HG03565 (cell line): Measurements from ENCODE around the gene TAS1R1.

Experiments used
- ATAC-seq: cut with Tn5 transposase; IDR thresholded peaks from one replicate; pipeline ENCODE4 v1.9.1; 2021; ENCODE audit warnings: mild to moderate bottlenecking, moderate library complexity; ENCODE audit not compliant: unreplicated experiment

The TAS1R1 gene

GRCh38 chr1:6554907-6555778 is at the start of gene TAS1R1:
Gene TAS1R1 (plus strand): TSS chr1:6555307. CDS start chr1:6555374, 67 bp downstream.
- ATAC-seq = no peak

DNA sequence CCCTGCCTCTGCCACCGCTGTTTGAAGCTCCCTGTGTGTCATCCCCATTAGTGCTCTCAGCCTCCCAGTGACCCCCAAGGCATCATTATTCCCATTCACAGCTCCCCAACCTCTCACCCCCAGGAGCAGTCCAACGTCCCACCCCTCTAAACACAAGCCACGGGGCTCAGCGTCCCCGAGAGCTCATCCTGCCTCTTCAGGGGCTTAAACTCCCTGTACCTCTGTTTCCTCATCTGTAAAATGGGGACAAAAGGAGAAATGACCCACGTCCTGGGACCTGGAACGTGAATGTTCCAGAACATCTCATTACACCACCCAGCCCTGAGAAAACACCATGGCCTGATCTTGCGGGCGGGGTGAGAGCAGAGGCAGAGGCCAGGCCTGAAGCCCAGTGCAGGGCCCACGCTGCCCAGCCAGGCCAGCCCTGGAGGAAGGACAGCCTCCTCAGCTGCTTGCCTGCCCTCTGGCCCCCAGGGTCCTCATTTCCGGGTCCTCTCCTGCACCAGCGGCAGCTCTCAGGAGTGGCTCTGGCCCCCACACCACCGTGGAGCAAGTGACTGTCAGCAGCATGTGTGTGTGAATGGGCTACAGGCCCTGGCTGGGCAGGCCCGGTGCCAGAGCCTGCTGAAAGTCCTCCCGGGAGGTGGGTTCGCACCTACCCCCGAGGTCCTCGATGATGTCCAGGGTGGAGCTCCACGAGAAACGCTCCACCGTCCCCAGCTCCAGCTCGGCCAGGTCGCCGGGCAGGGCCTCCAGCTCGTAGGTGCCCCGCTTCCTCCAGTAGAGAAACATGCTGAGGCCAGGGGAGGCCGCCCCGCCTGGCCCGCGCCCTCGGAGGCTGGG is 49.5 kb upstream of the TAS1R1 start:
- no peak for ATAC-seq

DNA sequence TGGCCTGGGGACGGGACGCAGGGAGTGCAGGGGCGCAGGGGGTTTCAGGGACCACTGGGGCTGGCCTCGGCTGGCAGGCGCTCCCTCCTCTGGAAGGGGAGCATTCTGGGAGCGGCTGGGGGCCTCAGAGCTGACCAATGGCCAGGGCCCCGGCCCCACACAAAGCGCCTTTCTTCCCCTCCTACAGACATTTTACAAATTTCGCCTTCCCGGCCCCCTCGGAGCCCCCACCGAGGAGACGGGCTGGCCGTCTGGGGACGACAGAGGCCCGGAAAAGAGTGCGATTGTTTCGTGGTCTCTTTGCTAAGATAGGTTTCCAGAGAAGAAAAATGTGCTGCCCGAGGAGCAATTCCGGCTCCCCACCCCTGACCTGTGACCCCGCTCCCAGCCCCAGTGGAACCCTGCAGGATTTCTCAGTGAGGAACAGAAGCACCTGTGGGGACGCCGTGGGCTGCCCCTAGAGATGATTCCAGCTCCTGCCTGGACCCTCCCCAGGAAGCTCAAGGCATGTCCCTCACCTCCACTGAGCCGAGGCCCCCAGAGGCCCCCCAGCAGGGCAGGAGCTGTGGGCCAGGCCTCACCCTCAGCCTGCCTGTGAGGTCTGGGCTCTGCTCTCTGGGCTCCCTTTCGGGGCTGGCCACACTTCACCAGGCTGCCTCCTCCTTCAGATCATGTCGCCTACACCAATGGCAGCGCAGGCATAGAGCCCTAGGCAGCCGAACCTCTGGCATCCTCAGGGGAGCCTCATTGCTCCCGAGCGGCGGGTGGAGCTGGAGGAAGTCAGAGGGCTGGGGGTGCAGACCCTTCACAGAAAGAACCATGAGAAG is 48.7 kb upstream of the TAS1R1 start:
- ATAC-seq = no peak

DNA sequence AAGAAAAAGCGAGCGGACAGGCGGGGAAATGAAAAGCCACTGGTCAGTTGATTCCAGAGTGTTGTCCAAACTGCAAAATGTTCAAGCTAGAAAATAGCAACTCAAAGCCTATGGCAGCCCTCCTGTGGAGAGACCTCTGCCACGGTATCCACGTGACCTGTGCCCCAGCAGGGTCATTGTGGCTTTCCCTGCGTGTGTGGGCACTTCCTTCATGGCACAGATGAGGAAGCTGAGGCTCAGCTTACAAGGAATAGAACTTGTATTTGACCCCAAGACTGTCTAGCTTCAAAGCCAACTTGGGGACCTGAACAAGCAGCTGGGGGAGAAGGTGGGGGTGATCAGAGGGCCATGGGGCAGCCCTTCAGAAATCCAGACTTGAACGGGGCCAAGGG is 48.1 kb upstream of the TAS1R1 start:
- ATAC-seq = no peak

DNA sequence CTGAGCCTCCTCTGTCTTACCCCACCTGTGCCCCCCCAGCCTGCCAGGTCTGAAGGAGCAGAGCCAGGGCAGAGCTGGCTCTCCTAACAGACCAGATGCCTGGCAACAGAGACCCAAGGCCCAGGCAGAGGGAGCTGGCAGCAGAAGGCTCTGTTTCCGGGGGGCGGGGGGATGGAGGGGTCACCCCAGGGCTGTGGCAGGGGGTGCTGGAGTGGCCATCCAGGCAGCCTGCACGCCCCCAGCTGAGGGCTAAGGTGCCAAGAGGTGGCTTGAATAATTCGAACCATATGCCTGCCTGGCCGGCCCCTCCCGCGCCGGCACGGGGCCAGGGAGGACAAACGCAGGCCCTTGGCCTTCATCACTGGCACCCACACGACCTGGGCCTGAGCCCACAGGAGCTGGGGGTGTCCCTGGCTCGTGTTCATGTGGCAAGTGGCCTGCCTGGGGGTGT is 47.6 kb upstream of the TAS1R1 start:
- ATAC-seq = no peak

- ATAC-seq = no peak
Observed at GRCh38 chr1:6508154-6508815, 46.8 kb upstream of the TAS1R1 start.

- ATAC-seq = no peak
Observed at GRCh38 chr1:6508816-6509189, 46.3 kb upstream of the TAS1R1 start.

- ATAC-seq = no peak
Observed at GRCh38 chr1:6509220-6509918, 45.7 kb upstream of the TAS1R1 start.

- ATAC-seq = no peak
Observed at GRCh38 chr1:6509919-6510291, 45.2 kb upstream of the TAS1R1 start.

DNA sequence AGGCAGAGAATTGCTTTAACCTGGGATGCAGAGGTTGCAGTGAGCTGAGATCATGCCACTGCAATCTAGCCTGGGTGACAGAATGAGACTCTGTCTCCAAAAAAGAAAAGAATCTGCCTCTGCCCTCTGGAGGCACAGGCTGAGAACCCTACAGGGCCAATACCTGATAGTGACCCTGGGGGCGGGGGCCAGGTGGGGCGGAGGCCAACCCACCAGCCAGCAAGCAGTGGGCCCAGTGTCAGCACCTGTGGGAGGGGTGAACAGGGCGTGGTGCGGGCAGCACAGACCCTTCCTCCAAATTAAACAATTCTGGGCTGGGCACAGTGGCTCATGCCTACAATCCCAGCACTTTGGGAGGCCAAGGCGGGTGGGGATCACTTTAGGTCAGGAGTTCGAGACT is 44.6 kb upstream of the TAS1R1 start:
- ATAC-seq = no peak

- ATAC-seq = no peak
Observed at GRCh38 chr1:6511056-6511455, 44.1 kb upstream of the TAS1R1 start.

DNA sequence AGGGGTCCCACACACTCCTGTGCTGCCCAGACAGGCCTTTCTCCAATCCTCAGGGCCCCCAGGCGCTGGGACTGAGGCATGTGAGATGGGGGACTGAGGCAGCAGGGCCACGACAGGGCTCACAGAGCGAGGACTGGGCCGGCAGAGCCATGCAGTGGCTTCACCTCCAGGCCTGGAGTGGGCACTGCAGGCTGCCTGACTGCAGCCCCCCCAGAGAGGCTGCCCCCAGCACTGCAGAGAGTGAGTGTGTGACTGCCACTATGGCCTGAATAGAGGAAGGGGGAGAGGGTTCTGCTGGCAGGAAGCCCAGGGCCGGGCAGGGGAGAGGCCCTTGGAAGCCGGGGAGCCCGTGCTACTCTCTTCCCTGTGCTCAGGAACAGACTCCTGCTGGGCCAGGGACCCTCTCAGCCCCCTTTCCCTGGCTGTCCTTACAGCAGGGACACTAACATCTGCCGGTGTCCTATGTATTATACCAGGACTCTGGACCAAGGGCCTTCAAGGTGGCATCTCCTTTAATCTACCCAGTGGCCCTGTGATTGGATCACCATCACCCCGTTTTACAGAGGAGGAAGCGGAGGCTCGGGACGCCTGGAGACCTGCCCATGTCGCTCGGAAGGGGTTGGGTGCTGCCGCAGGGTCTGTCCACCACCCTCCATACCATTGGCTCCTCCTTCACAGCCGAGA is 43.4 kb upstream of the TAS1R1 start:
- no peak for ATAC-seq

- ATAC-seq = no peak
Observed at GRCh38 chr1:6512245-6512907, 42.7 kb upstream of the TAS1R1 start.

- no peak for ATAC-seq
Observed at GRCh38 chr1:6512908-6513280, 42.2 kb upstream of the TAS1R1 start.

DNA sequence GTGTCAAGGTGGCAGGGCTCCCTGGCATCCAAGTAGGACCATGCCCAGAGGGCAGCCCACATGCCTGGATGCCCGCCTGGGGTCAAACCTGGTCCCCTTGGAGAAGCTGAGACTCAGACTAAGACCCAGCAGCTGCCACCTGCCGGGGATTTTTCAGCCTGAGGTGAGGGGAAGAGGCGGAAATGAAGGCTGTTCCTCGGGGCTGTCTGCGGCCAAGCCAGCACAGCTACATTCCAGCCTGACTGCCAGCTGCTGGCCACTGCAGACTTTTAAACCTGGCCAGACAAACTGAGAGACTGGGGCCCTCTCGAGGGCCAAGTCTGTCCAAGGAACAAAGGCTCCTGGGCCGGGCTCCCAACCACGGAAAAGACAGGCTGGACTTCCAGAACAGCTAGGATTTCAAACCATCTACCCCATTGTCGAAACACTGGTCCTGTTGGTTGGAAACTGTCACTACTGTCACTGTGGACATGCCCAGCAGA is 41.7 kb upstream of the TAS1R1 start:
- no peak for ATAC-seq

GRCh38 chr1:6515771-6516170 is 39.3 kb upstream of the TAS1R1 start:
- no peak for ATAC-seq

- ATAC-seq = no peak
Observed at GRCh38 chr1:6517435-6517851, 37.7 kb upstream of the TAS1R1 start.

DNA sequence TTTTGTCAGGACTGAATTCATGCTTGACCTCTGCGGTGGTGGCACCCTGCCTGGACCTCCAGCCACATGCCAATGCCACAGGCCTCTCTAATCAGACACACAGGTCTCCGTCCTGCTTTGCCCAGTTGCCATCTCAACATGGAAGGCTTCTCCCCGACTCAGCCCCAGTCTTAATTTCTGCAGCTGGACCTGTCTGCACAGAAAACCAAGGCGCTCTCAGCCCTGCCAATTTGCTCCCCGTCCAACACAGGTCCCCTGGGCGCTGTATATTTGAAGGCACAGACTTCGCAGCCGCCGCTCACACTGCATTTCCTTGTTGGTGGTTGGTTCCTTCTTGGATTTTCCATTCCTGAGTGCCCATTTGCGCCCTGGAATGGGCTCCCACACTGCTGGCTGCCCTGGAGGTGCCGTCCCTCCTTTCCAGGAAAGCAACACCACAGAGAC is 35.6 kb upstream of the TAS1R1 start:
- ATAC-seq = no peak
